Breast epithelium (tissue), 4 donors: Measurements from ENCODE around the gene PRRX1. TPM values are rescaled to one million over a fixed set of nuclear protein-coding genes. Genes with fewer than 3 reads are reported as not detected.

Source experiments
- DNase-seq, 2 donors: peaks; one replicate each; pipeline ENCODE4 v3.0.0-alpha.2; 2019; ENCODE audit warnings: low spot score in 2 of 2
- H3K27ac ChIP-seq, 2 donors: fragments of 200-600 bp; sonication (generic) in 1 of 2; one replicate each; pipeline ENCODE4 v1.5.1; 2016 to 2019; ENCODE audit warnings: mild to moderate bottlenecking in 1 of 2
- H3K27me3 ChIP-seq, 2 donors: fragments of 200-600 bp; sonication (generic) in 1 of 2; one replicate each; pipeline versions ENCODE4 v1.5.1 to v1.6.0; 2017 to 2019; ENCODE audit warnings: control low read depth in 1 of 2, mild to moderate bottlenecking in 1 of 2
- H3K36me3 ChIP-seq: fragments of 200-600 bp; one replicate; pipeline ENCODE4 v1.5.1; 2019
- H3K4me1 ChIP-seq, 2 donors: fragments of 200-600 bp; sonication (generic); one replicate each; pipeline ENCODE4 v1.5.1; 2016 to 2019; ENCODE audit warnings: control low read depth in 1 of 2
- H3K4me3 ChIP-seq, 3 donors: fragments of 200-600 bp; sonication (generic); 1 replicate in 2 of 3; 2 replicates in 1 of 3; pipeline ENCODE4 v1.5.1; 2016 to 2019; ENCODE audit warnings: mild to moderate bottlenecking in 3 of 3, moderate library complexity in 2 of 3
- H3K9me3 ChIP-seq, 2 donors: fragments of 200-600 bp; sonication (generic) in 1 of 2; one replicate each; pipeline ENCODE4 v1.5.1; 2016 to 2019; ENCODE audit warnings: control low read depth in 1 of 2
- POLR2A ChIP-seq: fragments of 450-650 bp; IDR thresholded peaks from one replicate; pipeline ENCODE4 v1.6.1; 2016; ENCODE audit warnings: antibody characterized with exemption, mild to moderate bottlenecking, moderate library complexity
- POLR2AphosphoS5 ChIP-seq, 3 donors: sonication (generic); formaldehyde crosslinking; IDR thresholded peaks; one replicate each; pipeline ENCODE4 v1.6.1; 2017; ENCODE audit warnings: antibody characterized with exemption in 3 of 3
- intact Hi-C: fragments of 100-400 bp; cut with DNase I; formaldehyde crosslinking; loops from one replicate; pipeline ENCODE4 v1.15.1; 2023; ENCODE audit warnings: low total_unique reads
- total RNA-seq, 3 donors: library from RNA; depleted of rRNA; stranded (reverse); fragments of >200 nt; gene quantifications; one replicate each; pipeline ENCODE4 v1.1.0, GENCODE V29; 2016
- TF ChIP-seq, protein P1 (sequence below), 3 donors: fragments of 450-650 bp; IDR thresholded peaks; one replicate each; pipeline ENCODE4 v1.5.1; 2016 to 2017; ENCODE audit warnings: antibody characterized with exemption in 3 of 3, mild to moderate bottlenecking in 3 of 3, moderate library complexity in 3 of 3

Gene PRRX1
- total RNA-seq, 3 donors from 2014 or later: 48.9 to 75.7 (median 73.1) TPM

DNA sequence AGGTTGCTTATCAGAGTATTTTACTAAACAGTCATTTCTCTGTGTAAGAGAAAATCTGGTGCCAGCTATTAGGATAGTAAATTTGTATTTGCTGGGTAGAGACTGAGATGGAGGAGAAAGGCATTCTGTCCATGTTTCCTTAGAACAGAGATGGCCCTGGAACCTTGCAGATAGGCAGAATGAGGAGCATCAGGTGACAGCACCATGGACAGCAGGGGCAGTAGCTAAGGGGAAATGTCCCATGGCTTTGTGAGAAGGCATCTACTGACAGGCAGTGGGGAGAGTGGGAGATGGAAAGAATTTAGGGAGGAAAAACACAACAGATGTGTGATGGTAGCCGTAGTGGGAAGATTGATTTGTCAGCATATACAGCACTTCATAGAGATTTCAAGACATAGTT is 105.0 kb downstream of the PRRX1 start:
- Histone ChIP-seq H3K4me3 (no peak overlapping the region), H3K9me3 (no peaks in the 10 kb centered on the region), H3K27me3 (no peaks in the 10 kb centered on the region), H3K27ac (no peak overlapping the region), H3K36me3 (no peaks in the 10 kb centered on the region), H3K4me1 (no peaks in the 10 kb centered on the region)
- no peak for DNase-seq
- intact Hi-C loops: no loop called here
- TF ChIP-seq POLR2AphosphoS5 (IDR thresholded peaks at IDR 0.05) (no peak), POLR2A (no peak)
- TF ChIP-seq, protein P1, sequence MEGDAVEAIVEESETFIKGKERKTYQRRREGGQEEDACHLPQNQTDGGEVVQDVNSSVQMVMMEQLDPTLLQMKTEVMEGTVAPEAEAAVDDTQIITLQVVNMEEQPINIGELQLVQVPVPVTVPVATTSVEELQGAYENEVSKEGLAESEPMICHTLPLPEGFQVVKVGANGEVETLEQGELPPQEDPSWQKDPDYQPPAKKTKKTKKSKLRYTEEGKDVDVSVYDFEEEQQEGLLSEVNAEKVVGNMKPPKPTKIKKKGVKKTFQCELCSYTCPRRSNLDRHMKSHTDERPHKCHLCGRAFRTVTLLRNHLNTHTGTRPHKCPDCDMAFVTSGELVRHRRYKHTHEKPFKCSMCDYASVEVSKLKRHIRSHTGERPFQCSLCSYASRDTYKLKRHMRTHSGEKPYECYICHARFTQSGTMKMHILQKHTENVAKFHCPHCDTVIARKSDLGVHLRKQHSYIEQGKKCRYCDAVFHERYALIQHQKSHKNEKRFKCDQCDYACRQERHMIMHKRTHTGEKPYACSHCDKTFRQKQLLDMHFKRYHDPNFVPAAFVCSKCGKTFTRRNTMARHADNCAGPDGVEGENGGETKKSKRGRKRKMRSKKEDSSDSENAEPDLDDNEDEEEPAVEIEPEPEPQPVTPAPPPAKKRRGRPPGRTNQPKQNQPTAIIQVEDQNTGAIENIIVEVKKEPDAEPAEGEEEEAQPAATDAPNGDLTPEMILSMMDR (IDR thresholded peaks at IDR 0.05): no peak

DNA sequence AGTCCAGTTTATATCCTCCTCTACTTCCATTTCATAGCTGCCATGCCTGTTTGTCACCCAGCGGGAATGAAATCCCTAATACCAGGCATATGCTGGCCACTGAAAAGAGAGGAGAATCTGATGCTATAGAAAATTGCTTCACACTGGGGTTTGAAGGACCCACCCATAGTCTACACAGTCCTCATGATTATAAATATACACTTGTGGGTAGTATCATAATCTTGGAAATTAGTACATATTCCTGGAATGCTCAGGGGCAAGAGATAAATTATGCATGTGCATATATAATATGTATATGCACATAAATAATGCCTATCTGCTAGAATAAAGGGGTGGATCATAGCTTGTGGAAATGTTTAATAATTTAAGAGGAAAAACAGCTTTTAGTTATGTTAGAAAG is 105.8 kb downstream of the PRRX1 start:
- H3K9me3 ChIP-seq: no peaks in the 10 kb centered on the region
- H3K27ac ChIP-seq: no peak overlapping the region
- no peaks in the 10 kb centered on the region for H3K4me1 ChIP-seq
- H3K36me3 ChIP-seq: no peaks in the 10 kb centered on the region
- intact Hi-C loops: no loop called here
- no peak overlapping the region for H3K4me3 ChIP-seq
- no peaks in the 10 kb centered on the region for H3K27me3 ChIP-seq
- TF ChIP-seq POLR2AphosphoS5 (IDR thresholded peaks at IDR 0.05) (no peak), POLR2A (no peak)
- TF ChIP-seq, protein P1 (IDR thresholded peaks at IDR 0.05): no peak
- DNase-seq: no peak

DNA sequence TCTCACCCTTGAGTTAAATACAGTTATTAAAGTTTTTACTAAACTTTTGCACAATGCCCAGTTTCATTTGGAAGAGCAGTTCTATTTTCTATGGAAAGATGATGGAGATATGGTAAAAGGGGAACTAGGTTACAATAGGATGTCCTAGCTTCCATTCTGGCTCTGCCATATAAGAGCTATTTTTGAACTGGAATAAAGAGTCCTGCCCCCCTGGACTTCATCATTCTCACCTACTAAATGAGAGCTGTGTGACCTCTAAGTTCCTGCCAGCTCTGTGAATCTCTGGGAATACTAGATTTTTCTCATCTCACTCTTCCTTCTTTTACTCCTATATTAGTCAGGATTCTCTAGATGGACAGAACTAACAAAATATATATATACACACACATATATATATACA is 106.3 kb downstream of the PRRX1 start:
- H3K27me3 ChIP-seq: no peaks in the 10 kb centered on the region
- no peak overlapping the region for H3K4me3 ChIP-seq
- H3K36me3 ChIP-seq: no peaks in the 10 kb centered on the region
- no peak for DNase-seq
- no peak for TF ChIP-seq POLR2A
- no peak for TF ChIP-seq POLR2AphosphoS5 (IDR thresholded peaks at IDR 0.05)
- TF ChIP-seq, protein P1 (IDR thresholded peaks at IDR 0.05): no peak
- H3K27ac ChIP-seq: no peak overlapping the region
- intact Hi-C loops: no loop called here
- no peaks in the 10 kb centered on the region for H3K4me1 ChIP-seq
- H3K9me3 ChIP-seq: no peaks in the 10 kb centered on the region

DNA sequence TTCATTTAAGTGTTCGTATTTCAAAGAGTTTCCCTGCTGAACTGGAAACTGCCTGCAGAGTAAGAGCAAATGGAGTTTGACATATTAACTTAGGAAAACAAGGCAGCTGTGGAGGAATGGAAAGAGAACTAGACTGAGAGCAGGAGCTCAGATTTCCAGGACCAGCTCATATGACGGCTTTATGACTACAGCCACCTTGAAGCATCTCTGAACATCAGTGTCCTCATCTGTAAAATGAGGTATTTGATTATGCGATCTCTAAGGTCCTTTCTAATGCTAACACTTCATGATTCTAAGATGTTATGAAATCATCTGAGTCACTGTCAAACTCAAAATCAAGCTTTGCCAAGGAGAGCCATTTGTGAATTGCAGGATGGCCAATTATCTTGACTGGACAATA is 112.3 kb downstream of the PRRX1 start:
- Histone ChIP-seq H3K4me1 (no peaks in the 10 kb centered on the region), H3K9me3 (no peaks in the 10 kb centered on the region), H3K4me3 (no peak overlapping the region), H3K27ac (no peak overlapping the region), H3K27me3 (no peaks in the 10 kb centered on the region), H3K36me3 (no peaks in the 10 kb centered on the region)
- intact Hi-C loops: no loop called here
- DNase-seq: no peak
- TF ChIP-seq, protein P1 (IDR thresholded peaks at IDR 0.05): no peak
- no peak for TF ChIP-seq POLR2AphosphoS5 (IDR thresholded peaks at IDR 0.05)
- no peak for TF ChIP-seq POLR2A

DNA sequence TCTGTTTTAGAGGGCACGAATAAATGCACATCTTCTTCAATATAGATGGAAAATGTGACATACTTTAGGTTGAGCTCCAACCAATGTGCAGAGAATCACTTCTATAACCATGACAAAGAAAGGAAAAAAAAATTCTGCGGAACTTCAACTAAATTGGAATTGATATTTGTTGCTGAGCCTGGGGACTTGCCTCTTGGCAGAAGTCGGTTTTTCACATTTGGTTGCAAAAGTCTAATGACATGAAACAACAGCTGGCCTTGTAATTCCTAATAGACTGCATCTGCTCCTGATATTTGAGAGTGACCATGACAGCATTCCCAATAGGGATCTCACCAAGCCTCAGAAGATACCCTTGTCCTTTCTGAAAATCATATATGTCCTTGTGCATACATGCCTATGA is 112.8 kb downstream of the PRRX1 start:
- no peak overlapping the region for H3K27ac ChIP-seq

More for the DNA sequence above, 112.8 kb downstream of the PRRX1 start:
- no peaks in the 10 kb centered on the region for H3K4me1 ChIP-seq
- TF ChIP-seq, protein P1 (IDR thresholded peaks at IDR 0.05): no peak
- peak in 1 of 3 donors; percentile 33 for TF ChIP-seq POLR2AphosphoS5 (IDR thresholded peaks at IDR 0.05)
- H3K4me3 ChIP-seq: no peak overlapping the region
- DNase-seq: no peak
- H3K36me3 ChIP-seq: no peaks in the 10 kb centered on the region
- no peaks in the 10 kb centered on the region for H3K9me3 ChIP-seq
- no peaks in the 10 kb centered on the region for H3K27me3 ChIP-seq
- intact Hi-C loops: no loop called here

Other genes starting within 250 kb of the PRRX1 start
- gene GORAB, start 132.0 kb upstream of the PRRX1 start, total RNA-seq: 10 to 100 TPM; 14.1 to 19.8 (median 16.1) TPM